HepG2 (cell line): ENCODE data around the gene MAP1B. TPM values are rescaled to one million over a fixed set of nuclear protein-coding genes. Genes with fewer than 3 reads are reported as not detected.

ENCODE experiments used
- AGO1 ChIP-seq: fragments of 200-400 bp; formaldehyde crosslinking; IDR thresholded peaks from 2 replicates; pipeline ENCODE4 v1.6.1; 2017; ENCODE audit warnings: mild to moderate bottlenecking, low read depth, low read length, moderate library complexity; ENCODE audit not compliant: poor library complexity, severe bottlenecking
- ARID2 ChIP-seq: sonication (generic); formaldehyde crosslinking; IDR thresholded peaks from 2 replicates; pipeline ENCODE4 v1.8.1; 2022; ENCODE audit warnings: mild to moderate bottlenecking, missing genetic modification reagents, borderline replicate concordance
- NCOA2 ChIP-seq: sonication (generic); formaldehyde crosslinking; IDR thresholded peaks from 2 replicates; pipeline ENCODE4 v1.8.0; 2022; ENCODE audit warnings: inconsistent platforms
- PAX8 ChIP-seq: sonication (generic); formaldehyde crosslinking; IDR thresholded peaks from 2 replicates; pipeline ENCODE4 v1.8.0; 2022; ENCODE audit warnings: mild to moderate bottlenecking, missing genetic modification reagents, borderline replicate concordance
- RNF2 ChIP-seq: fragments of 450-650 bp; conservative IDR thresholded peaks from 2 replicates; pipeline ENCODE4 v1.6.1; 2016; ENCODE audit warnings: low read depth
- ZNF225 ChIP-seq: sonication (generic); formaldehyde crosslinking; IDR thresholded peaks from 2 replicates; pipeline ENCODE4 v1.4.0; 2020; ENCODE audit warnings: mild to moderate bottlenecking, missing genetic modification reagents
- ZNF484 ChIP-seq: sonication (generic); formaldehyde crosslinking; IDR thresholded peaks from 2 replicates; pipeline ENCODE4 v1.5.1; 2020; ENCODE audit warnings: mild to moderate bottlenecking, low read depth, missing genetic modification reagents, borderline replicate concordance
- ZNF841 ChIP-seq: sonication (generic); formaldehyde crosslinking; IDR thresholded peaks from 2 replicates; pipeline ENCODE4 v1.8.1; 2023; ENCODE audit warnings: missing genetic modification reagents, borderline replicate concordance
- ZZZ3 ChIP-seq: sonication (generic); formaldehyde crosslinking; IDR thresholded peaks from 2 replicates; pipeline ENCODE4 v1.4.0; 2020; ENCODE audit warnings: missing genetic modification reagents, mild to moderate bottlenecking, borderline replicate concordance
- polyA plus RNA-seq, 8 experiments: library from polyadenylated mRNA; depleted of rRNA in 3 of 8; stranded (reverse) in 7 of 8; unstranded in 1 of 8; fragments of >200 nt; fragmentation: Illumina TruSeq in 4 of 8; extraction: Trizol in 4 of 8; gene quantifications; 2 replicates each; pipeline versions ENCODE4 v1.2.1 to v1.2.3, GENCODE V29; 2011 to 2016; ENCODE audit warnings: low read depth in 4 of 8, missing spikeins in 1 of 8, mixed read lengths in 1 of 8; ENCODE audit not compliant: insufficient read depth in 1 of 8
- total RNA-seq, 5 experiments: library from RNA; depleted of rRNA; stranded (reverse); fragments of >200 nt; fragmentation: Illumina TruSeq; extraction: Trizol; gene quantifications; 2 replicates each; pipeline ENCODE4 v1.2.3, GENCODE V29; 2016; ENCODE audit warnings: low read depth in 1 of 5
- TF ChIP-seq, protein P1 (sequence below): IDR thresholded peaks from 2 replicates; pipeline ENCODE4 v1.6.1; 2016; ENCODE audit warnings: missing compliant biosample characterization, missing genetic modification reagents, borderline replicate concordance
- TF ChIP-seq, protein P2 (sequence below): sonication (generic); formaldehyde crosslinking; IDR thresholded peaks from 2 replicates; pipeline ENCODE4 v1.9.0; 2022; ENCODE audit warnings: missing genetic modification reagents, mild to moderate bottlenecking, borderline replicate concordance
- TF ChIP-seq, protein P3 (sequence below), 2 experiments: fragments of 450-650 bp in 1 of 2; sonication (generic) in 1 of 2; formaldehyde crosslinking in 1 of 2; IDR thresholded peaks; 2 replicates each; pipeline versions ENCODE4 v1.6.1 to v1.8.0; 2016 to 2022; ENCODE audit warnings: antibody characterized with exemption in 1 of 2, mild to moderate bottlenecking in 1 of 2, missing genetic modification reagents in 1 of 2

Gene MAP1B
- total and polyA plus RNA-seq, 2 of the 13 experiments (the other 11 are each of a cell fraction or from before 2014, with no cell fraction given), result 3.3 to 6.2 TPM

DNA sequence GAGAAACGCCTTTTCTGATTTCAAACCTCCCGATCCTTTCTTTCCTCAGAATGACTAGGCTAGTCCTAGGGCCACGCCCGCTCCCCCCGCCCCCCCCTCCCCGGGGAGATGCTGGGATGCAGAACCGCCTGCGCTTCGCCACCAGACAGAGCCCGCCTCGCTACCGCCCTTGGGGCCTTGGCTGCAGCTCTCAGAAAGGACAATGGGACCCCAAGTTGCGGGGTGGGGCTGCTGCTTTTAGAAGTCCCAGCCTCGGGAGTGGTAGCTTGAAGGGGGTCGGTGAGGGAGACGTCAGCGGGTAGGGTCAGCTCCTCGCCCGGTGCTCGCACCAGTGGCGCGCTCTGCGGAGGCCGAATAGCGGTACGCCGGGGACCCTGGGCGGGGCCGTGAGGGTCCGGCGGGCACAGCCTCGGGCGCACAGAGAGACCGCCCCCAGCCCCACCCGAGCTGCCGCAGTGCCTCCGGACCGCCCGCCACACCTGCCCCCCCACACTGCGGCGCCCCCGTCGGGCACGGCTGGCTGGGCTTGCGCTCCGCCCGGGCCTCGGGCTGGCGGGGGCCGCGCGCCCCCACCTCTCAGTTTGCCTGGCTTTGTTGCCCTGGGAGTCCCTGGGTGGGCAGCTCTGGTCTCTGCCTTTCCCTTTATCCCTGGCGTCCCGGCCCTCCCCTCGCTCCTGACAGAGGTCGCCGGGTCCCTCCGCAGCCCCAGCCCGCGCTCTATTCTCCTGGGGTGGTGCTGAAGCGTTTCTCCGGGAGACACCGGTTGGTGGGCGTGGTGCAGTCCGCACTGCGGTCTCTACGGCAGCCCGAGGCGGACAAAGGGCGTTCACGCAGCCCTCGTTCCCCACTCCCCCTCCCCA, 1.2 kb downstream of the MAP1B start (continued):
- TF ChIP-seq ARID2 (CRISPR knock-in tag) (no peak), ZZZ3 (CRISPR knock-in tag) (no peak), RNF2 (no peak), ZNF225 (CRISPR knock-in tag) (no peak), AGO1 (no peak), NCOA2 (CRISPR knock-in tag) (no peak), ZNF841 (CRISPR knock-in tag) (no peak), ZNF484 (CRISPR knock-in tag) (no peak), PAX8 (CRISPR knock-in tag) (no peak)
- TF ChIP-seq, protein P1, sequence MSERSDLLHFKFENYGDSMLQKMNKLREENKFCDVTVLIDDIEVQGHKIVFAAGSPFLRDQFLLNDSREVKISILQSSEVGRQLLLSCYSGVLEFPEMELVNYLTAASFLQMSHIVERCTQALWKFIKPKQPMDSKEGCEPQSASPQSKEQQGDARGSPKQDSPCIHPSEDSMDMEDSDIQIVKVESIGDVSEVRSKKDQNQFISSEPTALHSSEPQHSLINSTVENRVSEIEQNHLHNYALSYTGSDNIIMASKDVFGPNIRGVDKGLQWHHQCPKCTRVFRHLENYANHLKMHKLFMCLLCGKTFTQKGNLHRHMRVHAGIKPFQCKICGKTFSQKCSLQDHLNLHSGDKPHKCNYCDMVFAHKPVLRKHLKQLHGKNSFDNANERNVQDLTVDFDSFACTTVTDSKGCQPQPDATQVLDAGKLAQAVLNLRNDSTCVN (CRISPR knock-in tag), result no peak
- TF ChIP-seq, protein P2, sequence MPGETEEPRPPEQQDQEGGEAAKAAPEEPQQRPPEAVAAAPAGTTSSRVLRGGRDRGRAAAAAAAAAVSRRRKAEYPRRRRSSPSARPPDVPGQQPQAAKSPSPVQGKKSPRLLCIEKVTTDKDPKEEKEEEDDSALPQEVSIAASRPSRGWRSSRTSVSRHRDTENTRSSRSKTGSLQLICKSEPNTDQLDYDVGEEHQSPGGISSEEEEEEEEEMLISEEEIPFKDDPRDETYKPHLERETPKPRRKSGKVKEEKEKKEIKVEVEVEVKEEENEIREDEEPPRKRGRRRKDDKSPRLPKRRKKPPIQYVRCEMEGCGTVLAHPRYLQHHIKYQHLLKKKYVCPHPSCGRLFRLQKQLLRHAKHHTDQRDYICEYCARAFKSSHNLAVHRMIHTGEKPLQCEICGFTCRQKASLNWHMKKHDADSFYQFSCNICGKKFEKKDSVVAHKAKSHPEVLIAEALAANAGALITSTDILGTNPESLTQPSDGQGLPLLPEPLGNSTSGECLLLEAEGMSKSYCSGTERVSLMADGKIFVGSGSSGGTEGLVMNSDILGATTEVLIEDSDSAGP, result peak; percentile 76
- TF ChIP-seq, protein P3, sequence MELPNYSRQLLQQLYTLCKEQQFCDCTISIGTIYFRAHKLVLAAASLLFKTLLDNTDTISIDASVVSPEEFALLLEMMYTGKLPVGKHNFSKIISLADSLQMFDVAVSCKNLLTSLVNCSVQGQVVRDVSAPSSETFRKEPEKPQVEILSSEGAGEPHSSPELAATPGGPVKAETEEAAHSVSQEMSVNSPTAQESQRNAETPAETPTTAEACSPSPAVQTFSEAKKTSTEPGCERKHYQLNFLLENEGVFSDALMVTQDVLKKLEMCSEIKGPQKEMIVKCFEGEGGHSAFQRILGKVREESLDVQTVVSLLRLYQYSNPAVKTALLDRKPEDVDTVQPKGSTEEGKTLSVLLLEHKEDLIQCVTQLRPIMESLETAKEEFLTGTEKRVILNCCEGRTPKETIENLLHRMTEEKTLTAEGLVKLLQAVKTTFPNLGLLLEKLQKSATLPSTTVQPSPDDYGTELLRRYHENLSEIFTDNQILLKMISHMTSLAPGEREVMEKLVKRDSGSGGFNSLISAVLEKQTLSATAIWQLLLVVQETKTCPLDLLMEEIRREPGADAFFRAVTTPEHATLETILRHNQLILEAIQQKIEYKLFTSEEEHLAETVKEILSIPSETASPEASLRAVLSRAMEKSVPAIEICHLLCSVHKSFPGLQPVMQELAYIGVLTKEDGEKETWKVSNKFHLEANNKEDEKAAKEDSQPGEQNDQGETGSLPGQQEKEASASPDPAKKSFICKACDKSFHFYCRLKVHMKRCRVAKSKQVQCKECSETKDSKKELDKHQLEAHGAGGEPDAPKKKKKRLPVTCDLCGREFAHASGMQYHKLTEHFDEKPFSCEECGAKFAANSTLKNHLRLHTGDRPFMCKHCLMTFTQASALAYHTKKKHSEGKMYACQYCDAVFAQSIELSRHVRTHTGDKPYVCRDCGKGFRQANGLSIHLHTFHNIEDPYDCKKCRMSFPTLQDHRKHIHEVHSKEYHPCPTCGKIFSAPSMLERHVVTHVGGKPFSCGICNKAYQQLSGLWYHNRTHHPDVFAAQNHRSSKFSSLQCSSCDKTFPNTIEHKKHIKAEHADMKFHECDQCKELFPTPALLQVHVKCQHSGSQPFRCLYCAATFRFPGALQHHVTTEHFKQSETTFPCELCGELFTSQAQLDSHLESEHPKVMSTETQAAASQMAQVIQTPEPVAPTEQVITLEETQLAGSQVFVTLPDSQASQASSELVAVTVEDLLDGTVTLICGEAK (IDR thresholded peaks at IDR 0.05), result no peak
- TF ChIP-seq, protein P3 (CRISPR knock-in tag; IDR thresholded peaks at IDR 0.05), result 0 out of 2 replicates have a peak, but pooled peaks have one; percentile 29
